IMR-90 (cell line): ENCODE results near the gene CYP2W1. TPM values are rescaled to one million over a fixed set of nuclear protein-coding genes. Genes with fewer than 3 reads are reported as not detected.

ENCODE experiments used
- ATAC-seq: fragments of 200-7000 bp; cut with Tn5 transposase; 2 replicates; pipeline ENCODE4 v1.9.1; 2020; ENCODE audit warnings: low read depth, mild to moderate bottlenecking, moderate library complexity
- BruUV-seq: library from RNA; stranded (reverse); fragments of 400-500 nt; replicated peaks from 2 replicates; lab custom pipeline; 2021; lab: Mats Ljungman, UMichigan
- CTCF ChIA-PET: fragments of 300-600 bp; formaldehyde crosslinking; extraction: SDS; loops from one replicate; lab custom pipeline; 2021; ENCODE audit warnings: antibody characterized with exemption; lab: Yijun Ruan, JAX
- POLR2A ChIA-PET: fragments of 300-600 bp; sonication (Branson Sonifier 250); formaldehyde crosslinking; loops from one replicate; lab custom pipeline; 2022; ENCODE audit warnings: antibody characterized with exemption; ENCODE audit not compliant: unreplicated experiment; lab: Charles Lee
- DNase-seq: peaks from one replicate; pipeline ENCODE4 v3.0.0; 2013
- H2AFZ ChIP-seq: replicated peaks from 2 replicates; pipeline ENCODE3; 2013; ENCODE audit warnings: low read length, mild to moderate bottlenecking; ENCODE audit not compliant: poor library complexity
- H2AK5ac ChIP-seq: 2 replicates; pipeline ENCODE4 v1.6.1; 2013; ENCODE audit warnings: low read depth, low read length, inconsistent platforms
- H2AK9ac ChIP-seq: replicated peaks from 2 replicates; pipeline ENCODE3; 2013; ENCODE audit warnings: mild to moderate bottlenecking, low read depth, low read length, moderate library complexity; ENCODE audit not compliant: poor library complexity
- H2BK120ac ChIP-seq: 2 replicates; pipeline ENCODE4 v1.6.1; 2013; ENCODE audit warnings: low read depth, low read length, inconsistent platforms
- H2BK15ac ChIP-seq: 3 replicates; pipeline ENCODE4 v1.6.1; 2013; ENCODE audit warnings: low read depth, low read length, inconsistent platforms
- H2BK20ac ChIP-seq: 2 replicates; pipeline ENCODE4 v1.6.1; 2013; ENCODE audit warnings: low read depth, mild to moderate bottlenecking, inconsistent platforms, low read length, moderate library complexity
- H2BK5ac ChIP-seq: 2 replicates; pipeline ENCODE4 v1.6.1; 2013; ENCODE audit warnings: mild to moderate bottlenecking, low read depth, low read length, inconsistent platforms; ENCODE audit not compliant: poor library complexity, severe bottlenecking
- H3K14ac ChIP-seq: replicated peaks from 2 replicates; pipeline ENCODE4 v1.6.1; 2013; ENCODE audit warnings: low read depth, low read length, inconsistent platforms
- H3K18ac ChIP-seq: 2 replicates; pipeline ENCODE4 v1.6.1; 2013; ENCODE audit warnings: low read depth, low read length, control low read depth
- H3K23ac ChIP-seq: 2 replicates; pipeline ENCODE4 v1.6.1; 2013; ENCODE audit warnings: low read depth, low read length, inconsistent platforms
- H3K27ac ChIP-seq: 2 replicates; pipeline ENCODE4 v1.5.1; 2013; ENCODE audit warnings: mild to moderate bottlenecking, control low read depth, low read length; ENCODE audit not compliant: insufficient read depth
- H3K27me3 ChIP-seq: 2 replicates; pipeline ENCODE4 v1.6.1; 2013; ENCODE audit warnings: low read length; ENCODE audit not compliant: control insufficient read depth, insufficient read depth
- H3K36me3 ChIP-seq: 2 replicates; pipeline ENCODE4 v1.6.1; 2013; ENCODE audit warnings: low read length, mixed read lengths; ENCODE audit not compliant: control insufficient read depth, insufficient read depth
- H3K4ac ChIP-seq: 2 replicates; pipeline ENCODE4 v1.6.1; 2013; ENCODE audit warnings: low read depth, low read length, inconsistent platforms
- H3K4me1 ChIP-seq: 2 replicates; pipeline ENCODE4 v1.6.1; 2013; ENCODE audit warnings: low read length, mixed read lengths; ENCODE audit not compliant: control insufficient read depth, insufficient read depth
- H3K4me2 ChIP-seq: 2 replicates; pipeline ENCODE4 v1.6.1; 2013; ENCODE audit warnings: low read depth, mild to moderate bottlenecking, control low read depth, low read length, moderate library complexity
- H3K4me3 ChIP-seq: 2 replicates; pipeline ENCODE4 v1.5.1; 2013; ENCODE audit warnings: low read depth, mild to moderate bottlenecking, control low read depth, low read length, moderate library complexity; ENCODE audit not compliant: insufficient read depth
- H3K56ac ChIP-seq: 2 replicates; pipeline ENCODE4 v1.6.1; 2013; ENCODE audit warnings: low read length, inconsistent platforms; ENCODE audit not compliant: insufficient read depth; ENCODE audit errors: extremely low read depth
- H3K79me1 ChIP-seq, 2 experiments: 2 replicates each; pipeline ENCODE4 v1.6.1; 2013; ENCODE audit warnings: low read length in 2 of 2, inconsistent platforms in 1 of 2, low read depth in 1 of 2
- H3K9ac ChIP-seq: 2 replicates; pipeline ENCODE4 v1.6.1; 2013; ENCODE audit warnings: low read depth, low read length, control low read depth
- H3K9me1 ChIP-seq: 2 replicates; pipeline ENCODE4 v1.6.1; 2013; ENCODE audit warnings: low read length, inconsistent platforms; ENCODE audit not compliant: insufficient read depth
- H3K9me3 ChIP-seq: 2 replicates; pipeline ENCODE4 v1.6.1; 2013; ENCODE audit warnings: low read length; ENCODE audit not compliant: control insufficient read depth, insufficient read depth
- H4K20me1 ChIP-seq: 2 replicates; pipeline ENCODE4 v1.6.1; 2013; ENCODE audit warnings: low read length, inconsistent platforms; ENCODE audit not compliant: insufficient read depth
- H4K5ac ChIP-seq: 2 replicates; pipeline ENCODE4 v1.6.1; 2013; ENCODE audit warnings: mild to moderate bottlenecking, low read depth, low read length, control low read depth
- H4K8ac ChIP-seq, 2 experiments: 2 replicates each; pipeline ENCODE4 v1.6.1; 2013; ENCODE audit warnings: low read depth in 2 of 2, low read length in 2 of 2, control low read depth in 1 of 2, inconsistent platforms in 1 of 2
- H4K91ac ChIP-seq: 2 replicates; pipeline ENCODE4 v1.6.1; 2013; ENCODE audit warnings: low read depth, low read length, inconsistent platforms; ENCODE audit not compliant: insufficient read depth
- BHLHE40 ChIP-seq: fragments of 150-350 bp; IDR thresholded peaks from 2 replicates; pipeline ENCODE4 v1.6.1; 2016; ENCODE audit warnings: mild to moderate bottlenecking, low read depth, low read length
- CEBPB ChIP-seq: IDR thresholded peaks from 2 replicates; pipeline ENCODE4 v1.6.1; 2012; ENCODE audit warnings: low read depth, low read length, improper control_type of control experiment
- CHD1 ChIP-seq: IDR thresholded peaks from 2 replicates; pipeline ENCODE4 v1.6.1; 2012; ENCODE audit warnings: low read depth, low read length, improper control_type of control experiment
- CTCF ChIP-seq: conservative IDR thresholded peaks from 2 replicates; pipeline ENCODE4 v1.5.1; 2012; ENCODE audit warnings: mild to moderate bottlenecking, low read depth, low read length, improper control_type of control experiment
- ELK1 ChIP-seq: fragments of 150-350 bp; IDR thresholded peaks from 2 replicates; pipeline ENCODE4 v1.6.1; 2016; ENCODE audit warnings: low read depth, mild to moderate bottlenecking, low read length, moderate library complexity, borderline replicate concordance
- FOS ChIP-seq: fragments of 150-350 bp; IDR thresholded peaks from 2 replicates; pipeline ENCODE4 v1.6.1; 2016; ENCODE audit warnings: low read depth, low read length
- MAFK ChIP-seq: IDR thresholded peaks from 2 replicates; pipeline ENCODE4 v1.6.1; 2012; ENCODE audit warnings: low read depth, low read length, improper control_type of control experiment
- MAZ ChIP-seq: IDR thresholded peaks from 2 replicates; pipeline ENCODE4 v1.6.1; 2012; ENCODE audit warnings: low read depth, mild to moderate bottlenecking, low read length, improper control_type of control experiment, moderate library complexity, borderline replicate concordance
- MXI1 ChIP-seq: IDR thresholded peaks from 2 replicates; pipeline ENCODE4 v1.6.1; 2012; ENCODE audit warnings: low read depth, mild to moderate bottlenecking, low read length, moderate library complexity, borderline replicate concordance
- NFE2L2 ChIP-seq: fragments of 150-350 bp; IDR thresholded peaks from 2 replicates; pipeline ENCODE4 v1.6.1; 2016; ENCODE audit warnings: low read depth, mild to moderate bottlenecking, low read length
- POLR2A ChIP-seq: IDR thresholded peaks from 2 replicates; pipeline ENCODE4 v1.6.1; 2012; ENCODE audit warnings: mild to moderate bottlenecking, low read depth, low read length
- RAD21 ChIP-seq: IDR thresholded peaks from 2 replicates; pipeline ENCODE4 v1.6.1; 2012; ENCODE audit warnings: low read length, improper control_type of control experiment
- RCOR1 ChIP-seq: IDR thresholded peaks from 2 replicates; pipeline ENCODE4 v1.6.1; 2012; ENCODE audit warnings: mild to moderate bottlenecking, low read length, improper control_type of control experiment; ENCODE audit not compliant: insufficient replicate concordance
- RFX5 ChIP-seq: IDR thresholded peaks from 2 replicates; pipeline ENCODE4 v1.8.0; 2012; ENCODE audit warnings: low read depth, mild to moderate bottlenecking, low read length, moderate library complexity
- SMC3 ChIP-seq: fragments of 150-350 bp; IDR thresholded peaks from 2 replicates; pipeline ENCODE4 v1.6.1; 2016; ENCODE audit warnings: low read depth, mild to moderate bottlenecking, antibody characterized with exemption, low read length, moderate library complexity
- USF2 ChIP-seq: fragments of 150-350 bp; IDR thresholded peaks from 2 replicates; pipeline ENCODE4 v1.6.1; 2017; ENCODE audit warnings: mild to moderate bottlenecking, antibody characterized with exemption, low read length, low read depth
- WGBS, 2 experiments: methylation state at CpG; one replicate each; pipeline versions ENCODE4 v1.1.5 to v1.1.7; 2013; ENCODE audit warnings: missing lambda C conversion rate in 2 of 2; ENCODE audit not compliant: insufficient read length in 1 of 2; ENCODE audit errors: extremely low coverage in 2 of 2; 5-methylcytosine and 5-hydroxymethylcytosine counted together
- dilution Hi-C: fragments of 300-500 bp; cut with HindIII; formaldehyde crosslinking; loops from one replicate; pipeline ENCODE4 v1.14.3; 2018; ENCODE audit warnings: low sequenced_read_pairs; ENCODE audit not compliant: unreplicated experiment
- in situ Hi-C: fragments of 300-500 bp; cut with MboI; formaldehyde crosslinking; loops from 3 replicates; pipeline ENCODE4 v1.14.3; 2019; ENCODE audit warnings: low sequenced_read_pairs, inconsistent platforms, mixed read lengths
- intact Hi-C: fragments of 100-400 bp; cut with micrococcal nuclease; formaldehyde crosslinking; loops from 2 replicates; pipeline ENCODE4 v1.10.0; 2022
- polyA plus RNA-seq, 3 experiments: library from polyadenylated mRNA; depleted of rRNA; stranded (reverse); fragments of >200 nt; gene quantifications; 2 replicates each; pipeline ENCODE4 v1.2.3, GENCODE V29; 2012; ENCODE audit warnings: low replicate concordance in 1 of 3
- total RNA-seq: library from RNA; depleted of rRNA; stranded (reverse); fragments of >200 nt; gene quantifications from 2 replicates; pipeline ENCODE4 v1.2.3, GENCODE V29; 2012

Gene CYP2W1
- total and polyA plus RNA-seq, 2 of the 4 experiments (the other 2 are of a cell fraction), result not detected

DNA sequence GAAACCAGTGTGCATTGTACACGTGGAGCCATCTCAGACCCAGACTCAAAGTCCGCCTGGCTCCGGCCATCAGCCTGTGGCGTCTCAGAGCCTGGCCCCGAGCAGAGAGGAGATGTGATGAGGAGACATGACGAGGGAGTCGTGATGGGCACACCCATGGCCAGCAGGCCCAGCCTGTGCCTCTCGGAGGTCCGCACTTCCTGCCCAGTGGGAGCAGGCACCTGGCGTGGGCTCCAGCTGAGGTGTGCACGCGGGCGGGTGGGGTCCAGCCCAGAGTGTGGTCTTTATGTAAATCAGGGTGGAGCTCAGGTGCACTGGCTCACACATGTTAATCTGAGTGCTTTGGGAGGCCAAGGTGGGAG, 35.3 kb downstream of the CYP2W1 start:
- H3K9me1 ChIP-seq, result peaks cover 5% of the 10 kb centered on the region; the same call in 1 of the 2 replicates
- ChIA-PET POLR2A (no interaction called here), CTCF (interaction anchor here (1.4 kb wide), 1 partner anchor 48 kb away, joined by 3 read pairs; no protein-coding TSS in a partner anchor)
- no peak overlapping the region for H3K9ac ChIP-seq
- peaks cover 3% of the 10 kb centered on the region; the same call in 1 of the 2 replicates for H3K9me3 ChIP-seq
- no peak for ATAC-seq
- H3K18ac ChIP-seq, result no peak overlapping the region
- no peak overlapping the region for H2AFZ ChIP-seq
- H2BK120ac ChIP-seq, result no peak overlapping the region
- WGBS, 2 experiments, result 87% methylated on average over 4 of the region's 13 CpGs; no CpG with 5 or more reads in 1 of the 2 experiments
- no peaks in the 10 kb centered on the region for H3K4me1 ChIP-seq
- H3K56ac ChIP-seq, result no peak overlapping the region
- BruUV-seq, result no TSS peak
- no peak overlapping the region for H3K23ac ChIP-seq
- peaks cover 24% of the 10 kb centered on the region for H3K36me3 ChIP-seq
- no peak overlapping the region for H2BK20ac ChIP-seq
- intact Hi-C loops (no loop called here), dilution Hi-C loops (no loop called here), in situ Hi-C loops (no loop called here)
- no peak for TF ChIP-seq CTCF
- TF ChIP-seq ELK1, result no peak
- no peak for TF ChIP-seq POLR2A
- TF ChIP-seq MXI1, result no peak
- no peak for TF ChIP-seq SMC3
- no peak for TF ChIP-seq RAD21
- TF ChIP-seq FOS, result no peak
- no peak for TF ChIP-seq MAZ
- TF ChIP-seq CEBPB, result no peak
- TF ChIP-seq CHD1, result no peak
- no peak for TF ChIP-seq RCOR1
- TF ChIP-seq USF2, result no peak
- TF ChIP-seq BHLHE40, result no peak
- TF ChIP-seq RFX5, result no peak
- TF ChIP-seq MAFK, result no peak
- TF ChIP-seq NFE2L2, result no peak
- H2AK5ac ChIP-seq, result no peak overlapping the region
- no peak overlapping the region for H3K4me2 ChIP-seq
- H3K79me1 ChIP-seq, result peaks cover 11 to 59% of the 10 kb centered on the region in 2 experiments
- no peak overlapping the region for H3K4ac ChIP-seq
- DNase-seq, result no peak
- H4K91ac ChIP-seq, result no peak overlapping the region
- H3K4me3 ChIP-seq, result no peak overlapping the region
- no peak overlapping the region for H4K5ac ChIP-seq
- no peak overlapping the region for H2AK9ac ChIP-seq
- H2BK15ac ChIP-seq, result no peak overlapping the region
- H2BK5ac ChIP-seq, result no peak overlapping the region
- no peak overlapping the region for H4K8ac ChIP-seq
- no peaks in the 10 kb centered on the region for H3K27me3 ChIP-seq
- no peak overlapping the region for H3K14ac ChIP-seq
- peaks cover 30% of the 10 kb centered on the region for H4K20me1 ChIP-seq
- no peak overlapping the region for H3K27ac ChIP-seq
